BLaER1 (cell line): ENCODE data around the gene LCP2.

Experiments
- H3K27ac ChIP-seq: shearing (Covaris generic); formaldehyde crosslinking; 2 replicates; pipeline ENCODE4 v1.8.1; 2022
- H3K27me3 ChIP-seq: shearing (Covaris generic); formaldehyde crosslinking; 2 replicates; pipeline ENCODE4 v1.8.1; 2022
- H3K36me3 ChIP-seq: shearing (Covaris generic); formaldehyde crosslinking; 2 replicates; pipeline ENCODE4 v1.8.1; 2022
- H3K4me1 ChIP-seq: shearing (Covaris generic); formaldehyde crosslinking; 2 replicates; pipeline ENCODE4 v1.8.1; 2022
- H3K4me2 ChIP-seq: shearing (Covaris generic); formaldehyde crosslinking; 2 replicates; pipeline ENCODE4 v1.8.1; 2022
- H3K4me3 ChIP-seq: shearing (Covaris generic); formaldehyde crosslinking; 2 replicates; pipeline ENCODE4 v1.8.1; 2022
- H3K9ac ChIP-seq: shearing (Covaris generic); formaldehyde crosslinking; 2 replicates; pipeline ENCODE4 v1.8.1; 2022
- H3K9me3 ChIP-seq: shearing (Covaris generic); formaldehyde crosslinking; 2 replicates; pipeline ENCODE4 v1.8.1; 2022
- H4K20me1 ChIP-seq: shearing (Covaris generic); formaldehyde crosslinking; 2 replicates; pipeline ENCODE4 v1.8.1; 2022
- Cebpa-rat ChIP-seq: shearing (Covaris generic); IDR thresholded peaks from 2 replicates; pipeline ENCODE4 v1.8.1; 2022

Gene LCP2

DNA sequence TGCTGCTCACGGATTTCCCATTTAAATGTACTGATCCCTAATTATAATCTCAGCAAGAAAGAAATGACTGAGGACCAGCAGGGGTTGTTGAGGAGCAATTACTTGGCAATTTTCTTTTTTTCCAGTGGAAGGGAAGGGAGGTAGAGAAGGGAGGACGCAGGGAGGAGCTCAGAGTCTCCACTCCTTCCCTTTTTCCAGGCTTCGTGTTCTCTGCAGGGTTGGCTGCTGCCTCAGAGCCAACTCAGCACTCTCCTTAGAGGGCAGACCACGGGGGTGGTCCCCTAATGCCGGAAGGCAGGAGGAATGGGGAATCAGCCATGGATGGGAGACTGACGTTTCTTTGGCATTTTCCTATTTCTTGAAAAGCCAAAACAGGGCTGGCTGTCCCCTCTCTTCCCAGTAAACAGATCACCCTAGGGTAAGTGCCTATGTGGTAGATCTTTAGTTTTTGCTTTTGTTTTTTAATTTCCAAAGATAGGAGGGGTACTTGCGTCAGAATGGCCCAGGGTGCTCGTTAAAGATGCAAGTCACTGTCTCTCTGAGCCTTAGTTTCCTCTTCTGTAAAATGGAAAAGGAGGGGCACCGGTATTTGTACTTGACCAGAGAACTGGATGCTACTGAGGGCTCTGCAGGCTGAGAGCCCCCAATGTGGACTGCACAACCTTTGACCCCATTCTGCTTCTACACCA lies 39.6 kb upstream of the LCP2 start:
- H3K36me3 ChIP-seq: no peaks in the 10 kb centered on the region
- H3K9me3 ChIP-seq: peaks cover 12% of the 10 kb centered on the region
- no peak overlapping the region for H3K9ac ChIP-seq
- peaks cover 60% of the 10 kb centered on the region for H3K4me1 ChIP-seq
- H3K4me3 ChIP-seq: no peak overlapping the region
- H3K4me2 ChIP-seq: no peak overlapping the region
- H4K20me1 ChIP-seq: no peaks in the 10 kb centered on the region
- no peak overlapping the region for H3K27ac ChIP-seq
- H3K27me3 ChIP-seq: no peaks in the 10 kb centered on the region
- TF ChIP-seq Cebpa-rat: no peak

GRCh38 chr5:170336065-170336464 lies 38.5 kb upstream of the LCP2 start:
- no peak for TF ChIP-seq Cebpa-rat
- Histone ChIP-seq H3K4me2 (no peak overlapping the region), H3K4me1 (peaks cover 70% of the 10 kb centered on the region), H3K9ac (no peak overlapping the region), H3K4me3 (no peak overlapping the region), H3K9me3 (peaks cover under 1% of the 10 kb centered on the region; the same call in 1 of the 2 replicates), H3K27me3 (no peaks in the 10 kb centered on the region), H3K27ac (no peak overlapping the region), H4K20me1 (no peaks in the 10 kb centered on the region), H3K36me3 (no peaks in the 10 kb centered on the region)

- H3K9me3 ChIP-seq: no peaks in the 10 kb centered on the region
- no peak overlapping the region; the same call in 1 of the 2 replicates for H3K9ac ChIP-seq
- TF ChIP-seq Cebpa-rat: no peak
- no peak overlapping the region for H3K4me3 ChIP-seq
- H3K4me2 ChIP-seq: peak overlapping the region; percentile 81
- no peaks in the 10 kb centered on the region for H3K27me3 ChIP-seq
- peak overlapping the region; percentile 85 for H3K27ac ChIP-seq
- no peaks in the 10 kb centered on the region for H3K36me3 ChIP-seq
- H3K4me1 ChIP-seq: peaks cover 80% of the 10 kb centered on the region
- H4K20me1 ChIP-seq: no peaks in the 10 kb centered on the region
Measured at GRCh38 chr5:170334626-170335025, 37.0 kb upstream of the LCP2 start.

- Histone ChIP-seq H3K4me3 (peak overlapping the region; percentile 9; the same call in 1 of the 2 replicates), H3K4me1 (peaks cover 73% of the 10 kb centered on the region), H3K27ac (peak overlapping the region; percentile 85), H3K4me2 (peak overlapping the region; percentile 81), H3K9me3 (no peaks in the 10 kb centered on the region), H3K27me3 (no peaks in the 10 kb centered on the region), H3K36me3 (no peaks in the 10 kb centered on the region), H4K20me1 (no peaks in the 10 kb centered on the region), H3K9ac (peak overlapping the region; percentile 30)
- no peak for TF ChIP-seq Cebpa-rat
Measured at GRCh38 chr5:170333161-170333910, 35.8 kb upstream of the LCP2 start.

DNA sequence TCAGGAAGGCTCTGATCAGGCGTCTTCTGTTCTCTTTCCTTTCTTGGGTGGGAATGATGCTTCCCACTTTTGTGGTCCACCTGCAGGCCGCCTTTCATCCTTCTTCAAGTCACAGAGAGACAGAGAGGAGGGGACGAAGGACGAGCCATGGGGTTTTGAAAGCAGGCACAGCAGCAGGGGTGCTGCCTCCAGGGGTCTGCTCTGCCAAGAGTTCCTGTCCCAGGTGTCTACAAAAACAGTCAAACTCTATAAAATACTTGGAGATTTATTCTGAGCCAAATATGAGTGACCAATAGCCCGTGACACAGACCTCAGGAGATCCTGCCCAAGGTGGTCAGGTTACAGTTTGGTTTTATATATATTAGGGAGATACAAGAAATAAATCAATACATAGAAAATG lies 34.5 kb upstream of the LCP2 start:
- H4K20me1 ChIP-seq: no peaks in the 10 kb centered on the region
- peak overlapping the region; percentile 40 for H3K4me3 ChIP-seq
- H3K36me3 ChIP-seq: no peaks in the 10 kb centered on the region
- peak overlapping the region; percentile 85 for H3K27ac ChIP-seq
- H3K9ac ChIP-seq: peak overlapping the region; percentile 71
- no peak for TF ChIP-seq Cebpa-rat
- H3K4me2 ChIP-seq: peak overlapping the region; percentile 81
- H3K27me3 ChIP-seq: no peaks in the 10 kb centered on the region
- peaks cover 80% of the 10 kb centered on the region for H3K4me1 ChIP-seq
- H3K9me3 ChIP-seq: no peaks in the 10 kb centered on the region

- TF ChIP-seq Cebpa-rat: no peak
- Histone ChIP-seq H3K9ac (peak overlapping the region; percentile 71), H3K27me3 (no peaks in the 10 kb centered on the region), H3K4me3 (peak overlapping the region; percentile 40), H3K36me3 (no peaks in the 10 kb centered on the region), H3K9me3 (no peaks in the 10 kb centered on the region), H4K20me1 (no peaks in the 10 kb centered on the region), H3K4me1 (peaks cover 79% of the 10 kb centered on the region), H3K4me2 (peak overlapping the region; percentile 81), H3K27ac (peak overlapping the region; percentile 85)
Measured at GRCh38 chr5:170330568-170331054, 33.0 kb upstream of the LCP2 start.

- no peak for TF ChIP-seq Cebpa-rat
- peak overlapping the region; percentile 85; the same call in 1 of the 2 replicates for H3K27ac ChIP-seq
- peak overlapping the region; percentile 81 for H3K4me2 ChIP-seq
- H3K4me3 ChIP-seq: no peak overlapping the region
- H3K27me3 ChIP-seq: no peaks in the 10 kb centered on the region
- no peak overlapping the region for H3K9ac ChIP-seq
- H3K36me3 ChIP-seq: no peaks in the 10 kb centered on the region
- H3K9me3 ChIP-seq: no peaks in the 10 kb centered on the region
- H3K4me1 ChIP-seq: peaks cover 68% of the 10 kb centered on the region
- no peaks in the 10 kb centered on the region for H4K20me1 ChIP-seq
Measured at GRCh38 chr5:170329524-170329923, 31.9 kb upstream of the LCP2 start.

DNA sequence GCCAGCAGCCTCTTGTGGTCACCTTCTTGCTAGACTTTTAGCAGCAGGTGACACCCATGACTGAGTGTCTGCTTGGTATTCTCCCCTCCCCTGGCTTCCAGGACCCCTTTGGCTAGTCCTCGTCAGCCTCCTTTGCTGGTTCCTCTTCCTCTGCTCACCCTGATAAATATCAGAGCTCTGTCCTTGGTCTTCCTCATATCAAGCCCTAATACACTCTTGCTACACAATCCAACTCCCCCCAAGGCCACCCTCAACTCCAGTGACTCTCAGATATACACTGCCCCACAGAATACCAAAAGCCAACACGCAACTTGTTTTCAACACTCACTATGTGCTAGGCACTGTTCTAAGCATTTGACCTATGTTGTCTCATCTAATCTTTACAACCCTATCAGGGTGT lies 30.3 kb upstream of the LCP2 start:
- H3K4me2 ChIP-seq: peak overlapping the region; percentile 60
- H3K9me3 ChIP-seq: no peaks in the 10 kb centered on the region
- H3K27ac ChIP-seq: peak overlapping the region; percentile 20; the same call in 1 of the 2 replicates
- peaks cover 51% of the 10 kb centered on the region for H3K4me1 ChIP-seq
- TF ChIP-seq Cebpa-rat: no peak
- no peaks in the 10 kb centered on the region for H4K20me1 ChIP-seq
- H3K36me3 ChIP-seq: no peaks in the 10 kb centered on the region
- no peak overlapping the region for H3K9ac ChIP-seq
- no peaks in the 10 kb centered on the region for H3K27me3 ChIP-seq
- no peak overlapping the region for H3K4me3 ChIP-seq

DNA sequence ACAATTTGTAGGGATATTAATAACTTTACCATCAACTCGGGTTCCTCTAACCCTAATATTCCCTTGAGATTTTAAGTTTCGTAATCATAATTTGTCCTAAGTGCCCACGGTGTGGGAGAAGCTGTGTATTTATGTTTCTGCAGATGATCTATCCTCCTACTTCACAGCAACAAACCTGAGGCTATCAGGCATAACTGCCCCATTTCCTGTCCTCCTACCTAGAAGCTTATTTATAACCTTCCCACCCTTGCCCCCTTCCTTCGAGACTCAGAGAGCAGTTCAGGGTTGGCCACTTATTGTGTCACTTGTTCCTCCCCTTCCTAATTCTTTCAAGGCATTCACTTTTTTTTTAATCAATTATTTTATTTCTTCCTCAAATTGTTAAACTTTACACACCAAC lies 29.6 kb upstream of the LCP2 start:
- no peaks in the 10 kb centered on the region for H3K27me3 ChIP-seq
- no peak overlapping the region for H3K4me3 ChIP-seq
- H4K20me1 ChIP-seq: no peaks in the 10 kb centered on the region
- H3K9me3 ChIP-seq: no peaks in the 10 kb centered on the region
- no peaks in the 10 kb centered on the region for H3K36me3 ChIP-seq
- TF ChIP-seq Cebpa-rat: no peak
- no peak overlapping the region for H3K9ac ChIP-seq
- peaks cover 45% of the 10 kb centered on the region for H3K4me1 ChIP-seq
- H3K4me2 ChIP-seq: peak overlapping the region; percentile 60
- peak overlapping the region; percentile 20; the same call in 1 of the 2 replicates for H3K27ac ChIP-seq

- Histone ChIP-seq H4K20me1 (no peaks in the 10 kb centered on the region), H3K4me2 (no peak overlapping the region), H3K36me3 (no peaks in the 10 kb centered on the region), H3K27me3 (no peaks in the 10 kb centered on the region), H3K9me3 (no peaks in the 10 kb centered on the region), H3K4me1 (no peaks in the 10 kb centered on the region), H3K9ac (no peak overlapping the region), H3K27ac (no peak overlapping the region), H3K4me3 (no peak overlapping the region)
- TF ChIP-seq Cebpa-rat: no peak
Measured at GRCh38 chr5:170319301-170319700, 21.7 kb upstream of the LCP2 start.
